GM12878 (cell line): Measurements from ENCODE around the gene BPTF. TPM values are rescaled to one million over a fixed set of nuclear protein-coding genes. Genes with fewer than 3 reads are reported as not detected.

Experiments
- ATAC-seq: fragments of 200-7000 bp; cut with Tn5 transposase; 3 replicates; pipeline ENCODE4 v1.9.1; 2020; ENCODE audit warnings: mild to moderate bottlenecking, moderate library complexity
- BruUV-seq: library from RNA; stranded (reverse); fragments of 400-500 nt; replicated peaks from 2 replicates; lab custom pipeline; 2021; lab: Mats Ljungman, UMichigan
- CTCF ChIA-PET: fragments of 300-600 bp; sonication (Branson Sonifier 250); formaldehyde crosslinking; extraction: SDS; loops from one replicate; lab custom pipeline; 2021; ENCODE audit warnings: inconsistent platforms; lab: Yijun Ruan, JAX
- POLR2A ChIA-PET: fragments of 350-600 bp; formaldehyde crosslinking; extraction: SDS; loops from one replicate; lab custom pipeline; 2021; ENCODE audit warnings: inconsistent platforms; lab: Charles Lee
- RAD21 ChIA-PET: fragments of 300-600 bp; sonication (Branson Sonifier 250); formaldehyde crosslinking; loops from one replicate; lab custom pipeline; 2023; ENCODE audit warnings: antibody characterized with exemption; ENCODE audit not compliant: unreplicated experiment; lab: Charles Lee
- SMC1A ChIA-PET: fragments of 300-600 bp; sonication (Branson Sonifier 250); formaldehyde crosslinking; loops from one replicate; lab custom pipeline; 2023; ENCODE audit not compliant: unreplicated experiment, uncharacterized antibody; lab: Charles Lee
- DNase-seq: peaks from one replicate; pipeline ENCODE4 v3.0.0-alpha.2; 2011; ENCODE audit warnings: low read depth, low spot score
- FAIRE-seq: peaks from 3 replicates; lab custom pipeline; 2011; peaks lifted over from hg19 to GRCh38; lab: Jason Lieb, UNC
- H2AFZ ChIP-seq: 2 replicates; pipeline ENCODE4 v1.6.0; 2011; ENCODE audit warnings: low read depth, low read length, control low read depth; ENCODE audit not compliant: control insufficient read depth
- H3K27ac ChIP-seq: 2 replicates; pipeline ENCODE4 v1.5.1; 2011; ENCODE audit warnings: control low read depth; ENCODE audit not compliant: control insufficient read depth, insufficient read depth
- H3K27me3 ChIP-seq, 2 experiments: replicated peaks in 1 of 2; 2 replicates each; pipeline versions ENCODE4 v1.6.0 to v1.6.1; 2011; ENCODE audit warnings: low read length in 1 of 2; ENCODE audit not compliant: control insufficient read depth in 2 of 2, insufficient read depth in 2 of 2
- H3K36me3 ChIP-seq, 2 experiments: 2 replicates each; pipeline ENCODE4 v1.5.1; 2011; ENCODE audit warnings: low read length in 1 of 2; ENCODE audit not compliant: control insufficient read depth in 2 of 2, insufficient read depth in 2 of 2
- H3K4me1 ChIP-seq: 2 replicates; pipeline ENCODE4 v1.6.1; 2011; ENCODE audit warnings: mild to moderate bottlenecking, low read length, moderate library complexity, mixed read lengths; ENCODE audit not compliant: control insufficient read depth, insufficient read depth
- H3K4me2 ChIP-seq: 2 replicates; pipeline ENCODE4 v1.6.0; 2011; ENCODE audit warnings: control low read depth; ENCODE audit not compliant: control insufficient read depth, insufficient read depth
- H3K4me3 ChIP-seq: fragments of 200-600 bp; sonication (generic); 2 replicates; pipeline ENCODE4 v1.5.1; 2016
- H3K79me2 ChIP-seq: 2 replicates; pipeline ENCODE4 v1.6.0; 2011; ENCODE audit warnings: low read length; ENCODE audit not compliant: control insufficient read depth, insufficient read depth
- H3K9ac ChIP-seq: 2 replicates; pipeline ENCODE4 v1.8.0; 2011; ENCODE audit warnings: low read length, control low read depth, mixed read lengths; ENCODE audit not compliant: control insufficient read depth, insufficient read depth
- H3K9me3 ChIP-seq: replicated peaks from 3 replicates; pipeline ENCODE4 v1.5.1; 2011; ENCODE audit warnings: mild to moderate bottlenecking, low read length; ENCODE audit not compliant: control insufficient read depth, insufficient read depth
- H4K20me1 ChIP-seq: 2 replicates; pipeline ENCODE4 v1.6.0; 2011; ENCODE audit not compliant: control insufficient read depth, insufficient read depth
- BACH1 ChIP-seq: fragments of 450-650 bp; IDR thresholded peaks from 2 replicates; pipeline ENCODE4 v1.6.1; 2017; ENCODE audit warnings: mild to moderate bottlenecking, borderline replicate concordance
- BRCA1 ChIP-seq: IDR thresholded peaks from 2 replicates; pipeline ENCODE4 v1.6.1; 2011; ENCODE audit warnings: low read depth, low read length, improper control_type of control experiment
- CEBPZ ChIP-seq: fragments of 150-350 bp; IDR thresholded peaks from 2 replicates; pipeline ENCODE4 v1.6.1; 2016; ENCODE audit warnings: low read depth, low read length
- CHD1 ChIP-seq: IDR thresholded peaks from 2 replicates; pipeline ENCODE4 v1.6.1; 2012; ENCODE audit warnings: low read depth, low read length, improper control_type of control experiment
- CTCF ChIP-seq, 3 experiments: IDR thresholded peaks in 2 of 3; conservative IDR thresholded peaks in 1 of 3; 2 replicates each; pipeline ENCODE4 v1.5.1; 2011; ENCODE audit warnings: low read depth in 3 of 3, low read length in 3 of 3, mild to moderate bottlenecking in 3 of 3, control low read depth in 2 of 3, moderate library complexity in 2 of 3, inconsistent platforms in 1 of 3, mixed read lengths in 1 of 3; ENCODE audit not compliant: control insufficient read depth in 2 of 3, insufficient read depth in 1 of 3; ENCODE audit errors: extremely low read depth in 1 of 3
- NBN ChIP-seq: fragments of 450-650 bp; IDR thresholded peaks from 2 replicates; pipeline ENCODE4 v1.6.1; 2016
- PRDM15 ChIP-seq: fragments of 450-650 bp; formaldehyde crosslinking; IDR thresholded peaks from 2 replicates; pipeline ENCODE4 v1.4.0; 2020; ENCODE audit warnings: mild to moderate bottlenecking, moderate library complexity
- RAD51 ChIP-seq: fragments of 450-650 bp; IDR thresholded peaks from 2 replicates; pipeline ENCODE4 v1.6.1; 2016; ENCODE audit warnings: moderate library complexity, mild to moderate bottlenecking, inconsistent platforms
- WGBS: methylation state at CpG from one replicate; pipeline ENCODE4 v1.1.6; 2016; ENCODE audit warnings: low lambda C conversion rate; ENCODE audit not compliant: insufficient replicate concordance, insufficient coverage; ENCODE audit errors: missing lambda C conversion rate; 5-methylcytosine and 5-hydroxymethylcytosine counted together
- in situ Hi-C: fragments of 300-500 bp; cut with MboI; formaldehyde crosslinking; loops from 9 replicates; pipeline ENCODE4 v1.14.3; 2018; ENCODE audit warnings: mixed read lengths
- intact Hi-C: fragments of 100-400 bp; cut with micrococcal nuclease; formaldehyde crosslinking; loops from one replicate; pipeline ENCODE4 v1.14.2; 2022; ENCODE audit not compliant: unreplicated experiment
- polyA plus RNA-seq, 11 experiments: library from polyadenylated mRNA; depleted of rRNA in 4 of 11; unstranded in 6 of 11; stranded (reverse) in 5 of 11; fragments of >200 nt; fragmentation: Nextera tagmentation in 4 of 11; fragmentation: Illumina TruSeq in 1 of 11; extraction: Ambion mirVana in 4 of 11; extraction: Trizol in 1 of 11; gene quantifications; 1 replicate in 1 of 11; 2 replicates in 10 of 11; pipeline versions ENCODE4 v1.2.1 to v1.2.3, GENCODE V29; 2011 to 2016; ENCODE audit warnings: inconsistent platforms in 2 of 11, missing spikeins in 2 of 11, low read depth in 1 of 11
- total RNA-seq, 4 experiments: library from RNA; depleted of rRNA in 3 of 4; stranded (reverse); fragments of >200 nt in 3 of 4; fragmentation: Illumina TruSeq in 1 of 4; extraction: Trizol in 1 of 4; gene quantifications; 2 replicates each; pipeline versions ENCODE4 v1.2.1 to v1.2.3, GENCODE V29; 2013 to 2021

BPTF gene
- total and polyA plus RNA-seq, 10 of the 15 experiments (the other 5 are each of a cell fraction or from before 2014, with no cell fraction given) = 19.4 to 78.3 (median 44.8) TPM

- intact Hi-C loops (no loop called here), in situ Hi-C loops (no loop called here)
- ChIA-PET CTCF (interaction anchor here (1.8 kb wide), 1 partner anchor 12 kb away, joined by 4 read pairs; no protein-coding TSS in a partner anchor), POLR2A (interaction anchor here (0.8 kb wide), 1 partner anchor 19 kb away, joined by 3 read pairs; no protein-coding TSS in a partner anchor), SMC1A (interaction anchor here (1.2 to 1.5 kb wide), 2 partner anchors 32 to 62 kb away, joined by 3 to 4 read pairs; no protein-coding TSS in a partner anchor), RAD21 (no interaction called here)
- Histone ChIP-seq H3K79me2 (no peaks in the 10 kb centered on the region), H3K4me1 (no peaks in the 10 kb centered on the region), H3K36me3 (peaks cover 0 to 17% of the 10 kb centered on the region in 2 experiments; a peak in 2 of 4 replicates), H2AFZ (no peak overlapping the region), H3K4me3 (no peak overlapping the region), H4K20me1 (no peaks in the 10 kb centered on the region), H3K9me3 (no peaks in the 10 kb centered on the region), H3K9ac (no peak overlapping the region), H3K27me3 (no peaks in the 10 kb centered on the region), H3K27ac (no peak overlapping the region), H3K4me2 (no peak overlapping the region)
- TF ChIP-seq RAD51 = no peak
- TF ChIP-seq BRCA1 = no peak
- TF ChIP-seq BACH1 = no peak
- no peak for TF ChIP-seq CEBPZ
- TF ChIP-seq CHD1 = no peak
- TF ChIP-seq NBN = no peak
- TF ChIP-seq PRDM15 (CRISPR knock-in tag) = no peak
- TF ChIP-seq CTCF (IDR thresholded peaks at IDR 0.05 in 2 of 3, conservative IDR thresholded peaks at IDR 0.05 in 1 of 3; ENCODE audit: control insufficient read depth in 2 of 3, extremely low read depth in 1 of 3, insufficient read depth in 1 of 3, low read depth in 3 of 3, low read length in 3 of 3) = no peak
- BruUV-seq = no TSS peak
- no peak for ATAC-seq
- FAIRE-seq = no peak
- 97% methylated on average over 9 of the region's 9 CpGs for WGBS
- DNase-seq = no peak
Observed at GRCh38 chr17:67974185-67974584, 148.9 kb downstream of the BPTF start.
